HepG2 (cell line): ENCODE data around the gene ANKRD40CL. TPM values are rescaled to one million over a fixed set of nuclear protein-coding genes. Genes with fewer than 3 reads are reported as not detected.

Source experiments
- ATAC-seq: fragments of 200-7000 bp; cut with Tn5 transposase; 3 replicates; pipeline ENCODE4 v1.9.1; 2020; ENCODE audit warnings: mild to moderate bottlenecking, moderate library complexity
- BruUV-seq: library from RNA; stranded (reverse); fragments of 400-500 nt; replicated peaks from 2 replicates; lab custom pipeline; 2021; lab: Mats Ljungman, UMichigan
- CTCF ChIA-PET: fragments of 300-600 bp; formaldehyde crosslinking; extraction: SDS; loops from one replicate; lab custom pipeline; 2021; ENCODE audit warnings: low total read pairs, inconsistent platforms, low intra/inter-chr PET ratio; lab: Yijun Ruan, JAX
- POLR2A ChIA-PET: fragments of 350-600 bp; sonication (Branson Sonifier 250); formaldehyde crosslinking; loops from one replicate; lab custom pipeline; 2020; ENCODE audit warnings: antibody characterized with exemption, inconsistent platforms; lab: Yijun Ruan, JAX
- DNase-seq: peaks from one replicate; pipeline ENCODE4 v3.0.0-alpha.2; 2015; ENCODE audit warnings: low spot score
- FAIRE-seq: peaks from 3 replicates; lab custom pipeline; 2011; peaks lifted over from hg19 to GRCh38; lab: Jason Lieb, UNC
- H2AFZ ChIP-seq: one replicate; pipeline ENCODE4 v1.6.1; 2011; ENCODE audit warnings: low read length, inconsistent platforms
- H3K27ac ChIP-seq: fragments of 300-600 bp; 3 replicates; pipeline ENCODE4 v1.8.0; 2011; ENCODE audit warnings: mixed run types, mild to moderate bottlenecking, mixed read lengths, low read length, inconsistent platforms; ENCODE audit not compliant: insufficient read depth; ENCODE audit errors: extremely low read length
- H3K27me3 ChIP-seq, 2 experiments: fragments of 200-600 bp in 1 of 2; 2 replicates in 1 of 2; 3 replicates in 1 of 2; pipeline versions ENCODE4 v1.6.0 to v1.8.0; 2011; ENCODE audit warnings: low read length in 2 of 2, mild to moderate bottlenecking in 2 of 2, moderate library complexity in 2 of 2, inconsistent platforms in 1 of 2; ENCODE audit not compliant: insufficient read depth in 2 of 2, control insufficient read depth in 1 of 2
- H3K36me3 ChIP-seq, 2 experiments: fragments of 200-600 bp in 1 of 2; replicated peaks in 1 of 2; 2 replicates in 1 of 2; 3 replicates in 1 of 2; pipeline versions ENCODE4 v1.5.1 to v1.8.0; 2011; ENCODE audit warnings: low read length in 2 of 2, inconsistent platforms in 1 of 2; ENCODE audit not compliant: insufficient read depth in 2 of 2, control insufficient read depth in 1 of 2
- H3K4me1 ChIP-seq: 2 replicates; pipeline ENCODE4 v1.5.1; 2012; ENCODE audit warnings: low read length, inconsistent platforms; ENCODE audit not compliant: insufficient read depth
- H3K4me2 ChIP-seq: 2 replicates; pipeline ENCODE4 v1.6.0; 2011; ENCODE audit warnings: low read depth, low read length, inconsistent platforms
- H3K4me3 ChIP-seq, 3 experiments: fragments of 200-600 bp in 1 of 3; sonication (generic), shearing (Covaris generic) in 1 of 3; replicated peaks in 1 of 3; 2 replicates each; pipeline ENCODE4 v1.5.1; 2011 to 2016; ENCODE audit warnings: low read length in 3 of 3, inconsistent platforms in 2 of 3, low read depth in 2 of 3, mild to moderate bottlenecking in 2 of 3, control low read depth in 1 of 3, mixed read lengths in 1 of 3; ENCODE audit not compliant: insufficient read depth in 1 of 3
- H3K79me2 ChIP-seq: one replicate; pipeline ENCODE4 v1.6.1; 2011; ENCODE audit warnings: low read length, inconsistent platforms; ENCODE audit not compliant: insufficient read depth
- H3K9ac ChIP-seq: 2 replicates; pipeline ENCODE4 v1.6.0; 2011; ENCODE audit warnings: mild to moderate bottlenecking, low read depth, low read length, inconsistent platforms; ENCODE audit not compliant: insufficient read depth
- H3K9me3 ChIP-seq: 2 replicates; pipeline ENCODE4 v1.5.1; 2012; ENCODE audit warnings: mild to moderate bottlenecking, low read length
- H4K20me1 ChIP-seq: 2 replicates; pipeline ENCODE4 v1.6.0; 2011; ENCODE audit warnings: inconsistent platforms, mild to moderate bottlenecking, low read length, moderate library complexity; ENCODE audit not compliant: insufficient read depth
- ARNT ChIP-seq: fragments of 450-650 bp; IDR thresholded peaks from 2 replicates; pipeline ENCODE4 v1.6.1; 2017
- ARNTL ChIP-seq: sonication (generic); formaldehyde crosslinking; IDR thresholded peaks from 2 replicates; pipeline ENCODE4 v1.4.0; 2020; ENCODE audit warnings: mild to moderate bottlenecking, missing genetic modification reagents
- GLI4 ChIP-seq: sonication (generic); formaldehyde crosslinking; IDR thresholded peaks from 2 replicates; pipeline ENCODE4 v1.5.1; 2020; ENCODE audit warnings: missing genetic modification reagents, mild to moderate bottlenecking, moderate library complexity, borderline replicate concordance
- HINFP ChIP-seq: sonication (generic); formaldehyde crosslinking; IDR thresholded peaks from 2 replicates; pipeline ENCODE4 v1.4.0; 2020; ENCODE audit warnings: low read depth, mild to moderate bottlenecking, missing genetic modification reagents
- HOXA5 ChIP-seq: sonication (generic); formaldehyde crosslinking; IDR thresholded peaks from 2 replicates; pipeline ENCODE4 v1.4.0; 2020; ENCODE audit warnings: missing genetic modification reagents
- POLR2G ChIP-seq: fragments of 200-400 bp; formaldehyde crosslinking; IDR thresholded peaks from 2 replicates; pipeline ENCODE4 v1.6.1; 2018; ENCODE audit warnings: mild to moderate bottlenecking, low read depth, low read length, moderate library complexity
- RBM22 ChIP-seq: fragments of 200-400 bp; formaldehyde crosslinking; optimal IDR thresholded peaks from 2 replicates; pipeline ENCODE3; 2017; ENCODE audit warnings: mild to moderate bottlenecking, low read length, moderate library complexity
- SMARCE1 ChIP-seq: fragments of 450-650 bp; IDR thresholded peaks from 2 replicates; pipeline ENCODE4 v1.6.1; 2017; ENCODE audit warnings: borderline replicate concordance
- ZNF253 ChIP-seq: sonication (generic); formaldehyde crosslinking; IDR thresholded peaks from 2 replicates; pipeline ENCODE4 v1.8.0; 2022; ENCODE audit warnings: mild to moderate bottlenecking, missing genetic modification reagents, borderline replicate concordance
- WGBS: methylation state at CpG from one replicate; pipeline ENCODE4 v1.1.6; 2017; ENCODE audit warnings: low lambda C conversion rate; 5-methylcytosine and 5-hydroxymethylcytosine counted together
- in situ Hi-C: cut with HindIII; loops from 2 replicates; pipeline ENCODE4 v1.10.0; 2017; ENCODE audit warnings: low pct_unique_long_range_greater_than_20kb; ENCODE audit not compliant: extremely low pct_ligation_motif_present
- intact Hi-C: fragments of 100-400 bp; cut with micrococcal nuclease; formaldehyde crosslinking; loops from one replicate; pipeline ENCODE4 v1.10.0; 2022; ENCODE audit not compliant: unreplicated experiment
- polyA plus RNA-seq, 8 experiments: library from polyadenylated mRNA; depleted of rRNA in 3 of 8; stranded (reverse) in 7 of 8; unstranded in 1 of 8; fragments of >200 nt; fragmentation: Illumina TruSeq in 4 of 8; extraction: Trizol in 4 of 8; gene quantifications; 2 replicates each; pipeline versions ENCODE4 v1.2.1 to v1.2.3, GENCODE V29; 2011 to 2016; ENCODE audit warnings: low read depth in 4 of 8, missing spikeins in 1 of 8, mixed read lengths in 1 of 8; ENCODE audit not compliant: insufficient read depth in 1 of 8
- total RNA-seq, 5 experiments: library from RNA; depleted of rRNA; stranded (reverse); fragments of >200 nt; fragmentation: Illumina TruSeq; extraction: Trizol; gene quantifications; 2 replicates each; pipeline ENCODE4 v1.2.3, GENCODE V29; 2016; ENCODE audit warnings: low read depth in 1 of 5

The ANKRD40CL gene
- total and polyA plus RNA-seq, 2 of the 13 experiments (the other 11 are each of a cell fraction or from before 2014, with no cell fraction given), result 0.03 to 0.11 TPM

GRCh38 chr17:50749245-50749644 lies 18.1 kb downstream of the ANKRD40CL start (continued):
- no peak for TF ChIP-seq ZNF253
- 0 out of 2 replicates have a peak, but pooled peaks have one; percentile 29 for TF ChIP-seq GLI4 (CRISPR knock-in tag)
- TF ChIP-seq POLR2G, result 0 out of 2 replicates have a peak, but pooled peaks have one; percentile 36
- peak; percentile 87 for TF ChIP-seq RBM22
- TF ChIP-seq HOXA5 (CRISPR knock-in tag), result no peak
- no peak for TF ChIP-seq ARNTL (CRISPR knock-in tag)
- no peak for TF ChIP-seq ARNT
- TF ChIP-seq, all 625 proteins: peak for 4

GRCh38 chr17:50745631-50746030 lies 21.7 kb downstream of the ANKRD40CL start:
- BruUV-seq, result no TSS peak
- WGBS, result 95% methylated on average over 12 of the region's 12 CpGs

More at GRCh38 chr17:50745631-50746030, 21.7 kb downstream of the ANKRD40CL start:
- no peaks in the 10 kb centered on the region for H3K27me3 ChIP-seq
- no peak overlapping the region for H3K27ac ChIP-seq
- peak; percentile 89 for TF ChIP-seq RBM22
- TF ChIP-seq HINFP (CRISPR knock-in tag), result no peak
- TF ChIP-seq SMARCE1, result no peak
- DNase-seq, result no peak
- in situ Hi-C loops (no loop called here), intact Hi-C loops (no loop called here)
- ChIA-PET CTCF (no interaction called here), POLR2A (no interaction called here)
- no peaks in the 10 kb centered on the region for H3K9me3 ChIP-seq
- no peak for FAIRE-seq
- no peak overlapping the region for H3K9ac ChIP-seq
- no peak for ATAC-seq
- peaks cover 40 to 95% of the 10 kb centered on the region in 2 experiments for H3K36me3 ChIP-seq
- H2AFZ ChIP-seq, result no peak overlapping the region
- H3K4me1 ChIP-seq, result no peaks in the 10 kb centered on the region
- no peak overlapping the region for H3K4me2 ChIP-seq
- H3K79me2 ChIP-seq, result peaks cover 15% of the 10 kb centered on the region
- peaks cover 9% of the 10 kb centered on the region; the same call in 1 of the 2 replicates for H4K20me1 ChIP-seq
- H3K4me3 ChIP-seq, result no peak overlapping the region
